ENCODE results near the gene ING1.
A peak's percentile ranks its signal among the peaks of the same experiment; 100 is the strongest.
"Not testable (repeated sequence)": the region's sequence is repeated elsewhere in the genome, so short reads cannot be mapped to it uniquely, and the experiment has no call there.

The ING1 gene

GRCh38 chr13:110696776-110697175, 16.7 kb upstream of the ING1 start:
- DNase-seq, result no peak

- no peak for DNase-seq
These were observed 15.7 kb upstream of the ING1 start for GRCh38 chr13:110697842-110698241.

- DNase-seq, result no peak
These were observed 14.8 kb upstream of the ING1 start for GRCh38 chr13:110698689-110699088.

- DNase-seq, result no peak
These were observed 14.1 kb upstream of the ING1 start for GRCh38 chr13:110699148-110700145.

- no peak for DNase-seq
These were observed 13.3 kb upstream of the ING1 start for GRCh38 chr13:110700186-110700585.

- DNase-seq, result no peak
These were observed 12.9 kb upstream of the ING1 start for GRCh38 chr13:110700641-110701040.

GRCh38 chr13:110701061-110701460, 12.4 kb upstream of the ING1 start:
- DNase-seq, result not testable (repeated sequence)

- DNase-seq, result no peak
These were observed 11.4 kb upstream of the ING1 start for GRCh38 chr13:110702089-110702488.

- DNase-seq, result no peak
These were observed 10.6 kb upstream of the ING1 start for GRCh38 chr13:110702591-110703526.

GRCh38 chr13:110705356-110705825, 8.1 kb upstream of the ING1 start:
- no peak for DNase-seq

GRCh38 chr13:110705826-110706569, 7.5 kb upstream of the ING1 start, which contains the start of gene CARS2:
Gene CARS2, minus strand, starts transcription at chr13:110706116. Its CDS starts 23 bp downstream, at chr13:110706093.
- peak; percentile 94 for DNase-seq

GRCh38 chr13:110706570-110707372, 6.7 kb upstream of the ING1 start:
- DNase-seq, result no peak

- DNase-seq, result peak; percentile 89
These were observed 1.2 kb upstream of the ING1 start for GRCh38 chr13:110712081-110712848.

- DNase-seq, result peak; percentile 97
These were observed 455 bp upstream of the ING1 start for GRCh38 chr13:110712849-110713641.

GRCh38 chr13:110713981-110714796, 689 bp downstream of the ING1 start:
- DNase-seq, result peak; percentile 41

GRCh38 chr13:110714797-110715394, 1.4 kb downstream of the ING1 start:
- peak; percentile 51 for DNase-seq

- DNase-seq, result peak; percentile 100
These were observed 2.1 kb downstream of the ING1 start for GRCh38 chr13:110715395-110716246.

- DNase-seq, result no peak
These were observed 2.7 kb downstream of the ING1 start for GRCh38 chr13:110716247-110716515.
